A549 (cell line): Measurements from ENCODE around the gene PDE8B. TPM values are rescaled to one million over a fixed set of nuclear protein-coding genes. Genes with fewer than 3 reads are reported as not detected.

Source experiments
- ATAC-seq, 2 experiments: fragments of 200-7000 bp in 1 of 2; fragments of >200 bp in 1 of 2; cut with Nextera tagmentation in 1 of 2; cut with Tn5 transposase in 1 of 2; 3 replicates each; pipeline versions ENCODE4 v1.8.0 to v1.9.1; 2018 to 2020; ENCODE audit warnings: mild to moderate bottlenecking in 1 of 2, moderate library complexity in 1 of 2
- CTCF ChIA-PET: fragments of 300-600 bp; sonication (Branson Sonifier 250); formaldehyde crosslinking; extraction: SDS; loops from one replicate; lab custom pipeline; 2021; ENCODE audit warnings: antibody characterized with exemption, inconsistent platforms; lab: Yijun Ruan, JAX
- POLR2A ChIA-PET: fragments of 350-600 bp; formaldehyde crosslinking; extraction: SDS; loops from one replicate; lab custom pipeline; 2021; ENCODE audit warnings: antibody characterized with exemption, inconsistent platforms; lab: Yijun Ruan, JAX
- DNase-seq, 2 experiments: peaks; one replicate each; pipeline versions ENCODE4 v3.0.0 to v3.0.0-alpha.2; 2011 to 2016; ENCODE audit warnings: low read depth in 1 of 2, low spot score in 1 of 2
- FAIRE-seq: peaks from 2 replicates; lab custom pipeline; 2011; peaks lifted over from hg19 to GRCh38; lab: Jason Lieb, UNC
- H3K27ac ChIP-seq, 2 experiments: fragments of >200 bp; sonication (Bioruptor Twin); formaldehyde crosslinking; 3 replicates each; pipeline ENCODE4 v1.5.1; 2016 to 2017
- H3K4me1 ChIP-seq: fragments of >200 bp; sonication (Bioruptor Twin); formaldehyde crosslinking; 3 replicates; pipeline ENCODE4 v1.6.1; 2016
- H3K4me2 ChIP-seq: fragments of >200 bp; sonication (Bioruptor Twin); formaldehyde crosslinking; 3 replicates; pipeline ENCODE4 v1.6.1; 2016
- H3K4me3 ChIP-seq: fragments of >200 bp; sonication (Bioruptor Twin); formaldehyde crosslinking; 3 replicates; pipeline ENCODE4 v1.5.1; 2016
- H3K9me3 ChIP-seq: fragments of >200 bp; sonication (Bioruptor Twin); formaldehyde crosslinking; 3 replicates; pipeline ENCODE4 v1.6.1; 2016
- BHLHE40 ChIP-seq: IDR thresholded peaks from 2 replicates; pipeline ENCODE4 v1.6.1; 2012; ENCODE audit warnings: low read depth, low read length, inconsistent platforms
- CBX2 ChIP-seq: fragments of 200-600 bp; sonication (generic); IDR thresholded peaks from 2 replicates; pipeline ENCODE4 v1.6.1; 2016; ENCODE audit warnings: low read depth, mild to moderate bottlenecking, borderline replicate concordance
- CTCF ChIP-seq: fragments of >200 bp; sonication (Bioruptor Twin); formaldehyde crosslinking; IDR thresholded peaks from 3 replicates; pipeline ENCODE4 v1.5.1; 2016
- EHF ChIP-seq: fragments of 250-450 bp; sonication (Bioruptor Pico); IDR thresholded peaks from 2 replicates; pipeline ENCODE4 v1.5.0; 2020; ENCODE audit warnings: mild to moderate bottlenecking
- EHMT2 ChIP-seq: fragments of 200-600 bp; sonication (generic); IDR thresholded peaks from 2 replicates; pipeline ENCODE4 v1.6.1; 2016; ENCODE audit warnings: antibody characterized with exemption, low read depth, mild to moderate bottlenecking, moderate library complexity
- EP300 ChIP-seq, 2 experiments: fragments of >200 bp; sonication (Bioruptor Twin); formaldehyde crosslinking; IDR thresholded peaks; 2 replicates in 1 of 2; 3 replicates in 1 of 2; pipeline ENCODE4 v1.6.1; 2016 to 2017
- ESRRA ChIP-seq: fragments of 150-350 bp; IDR thresholded peaks from 2 replicates; pipeline ENCODE4 v1.6.1; 2014; ENCODE audit warnings: mild to moderate bottlenecking, low read length, borderline replicate concordance
- FOSL2 ChIP-seq, 2 experiments: fragments of 450-650 bp in 1 of 2; fragments of >200 bp in 1 of 2; sonication (Bioruptor Twin) in 1 of 2; formaldehyde crosslinking; IDR thresholded peaks; 2 replicates each; pipeline versions ENCODE4 v1.5.0 to v1.6.1; 2016 to 2020; ENCODE audit warnings: mild to moderate bottlenecking in 1 of 2, moderate library complexity in 1 of 2
- GATA3 ChIP-seq: IDR thresholded peaks from 2 replicates; pipeline ENCODE4 v1.6.1; 2012; ENCODE audit warnings: borderline replicate concordance
- HES2 ChIP-seq: fragments of >200 bp; sonication (Bioruptor Twin); formaldehyde crosslinking; IDR thresholded peaks from 2 replicates; pipeline ENCODE4 v1.6.1; 2016
- HEYL ChIP-seq: fragments of 250-450 bp; sonication (Bioruptor Pico); IDR thresholded peaks from 2 replicates; pipeline ENCODE4 v1.8.0; 2021; ENCODE audit warnings: mild to moderate bottlenecking, moderate library complexity
- HMGXB4 ChIP-seq: fragments of 250-450 bp; sonication (Bioruptor Pico); IDR thresholded peaks from 2 replicates; pipeline ENCODE4 v1.5.0; 2021; ENCODE audit warnings: mild to moderate bottlenecking, moderate library complexity, borderline replicate concordance
- HOXB5 ChIP-seq: fragments of 250-450 bp; sonication (Bioruptor Pico); IDR thresholded peaks from 2 replicates; pipeline ENCODE4 v1.5.0; 2020; ENCODE audit warnings: mild to moderate bottlenecking, moderate library complexity
- MAFK ChIP-seq: fragments of 450-650 bp; IDR thresholded peaks from 2 replicates; pipeline ENCODE4 v1.6.1; 2014; ENCODE audit not compliant: partially characterized antibody
- MYC ChIP-seq: IDR thresholded peaks from 2 replicates; pipeline ENCODE4 v1.6.1; 2012; ENCODE audit warnings: mild to moderate bottlenecking, inconsistent platforms, low read length, improper control_type of control experiment, borderline replicate concordance
- NR3C1 ChIP-seq: fragments of >200 bp; sonication (Bioruptor Twin); formaldehyde crosslinking; IDR thresholded peaks from 3 replicates; pipeline ENCODE4 v1.6.1; 2017
- POLR2AphosphoS2 ChIP-seq: conservative IDR thresholded peaks from 2 replicates; pipeline ENCODE4 v1.6.1; 2012; ENCODE audit warnings: low read length, improper control_type of control experiment, inconsistent platforms
- RAD21 ChIP-seq, 2 experiments: fragments of >200 bp in 1 of 2; sonication (Bioruptor Twin) in 1 of 2; formaldehyde crosslinking in 1 of 2; IDR thresholded peaks in 1 of 2; conservative IDR thresholded peaks in 1 of 2; 2 replicates in 1 of 2; 3 replicates in 1 of 2; pipeline ENCODE4 v1.6.1; 2012 to 2018; ENCODE audit warnings: inconsistent platforms in 1 of 2
- RARB ChIP-seq: fragments of 250-450 bp; sonication (Bioruptor Pico); IDR thresholded peaks from 2 replicates; pipeline ENCODE4 v1.8.0; 2021; ENCODE audit warnings: mild to moderate bottlenecking, moderate library complexity
- SMC3 ChIP-seq: fragments of >200 bp; sonication (Bioruptor Twin); formaldehyde crosslinking; IDR thresholded peaks from 3 replicates; pipeline ENCODE4 v1.6.1; 2018; ENCODE audit warnings: inconsistent platforms
- SREBF2 ChIP-seq: fragments of 450-650 bp; IDR thresholded peaks from 2 replicates; pipeline ENCODE4 v1.6.1; 2014; ENCODE audit warnings: mild to moderate bottlenecking, moderate library complexity
- USF2 ChIP-seq: fragments of 450-650 bp; IDR thresholded peaks from 2 replicates; pipeline ENCODE4 v1.6.1; 2014; ENCODE audit warnings: antibody characterized with exemption
- ZC3H11A ChIP-seq: fragments of 450-650 bp; IDR thresholded peaks from 2 replicates; pipeline ENCODE4 v1.6.1; 2014; ENCODE audit warnings: antibody characterized with exemption, mild to moderate bottlenecking
- ZFP36 ChIP-seq: fragments of 450-650 bp; IDR thresholded peaks from 2 replicates; pipeline ENCODE4 v1.6.1; 2014; ENCODE audit warnings: borderline replicate concordance; ENCODE audit not compliant: partially characterized antibody
- ZSCAN20 ChIP-seq: fragments of 250-450 bp; sonication (Bioruptor Pico); IDR thresholded peaks from 2 replicates; pipeline ENCODE4 v1.8.0; 2022; ENCODE audit warnings: mild to moderate bottlenecking, moderate library complexity
- WGBS: methylation state at CpG from one replicate; pipeline ENCODE4 v1.1.6; 2017; ENCODE audit errors: missing lambda C conversion rate; 5-methylcytosine and 5-hydroxymethylcytosine counted together
- polyA plus RNA-seq, 4 experiments: library from polyadenylated mRNA; depleted of rRNA in 3 of 4; stranded (reverse); fragments of >200 nt; fragmentation: RNase III in 1 of 4; extraction: RNeasy Plus Mini Kit Qiagen cat#74134 plus additional on column Dnase treatment in 1 of 4; gene quantifications; 2 replicates in 3 of 4; 3 replicates in 1 of 4; pipeline ENCODE4 v1.2.3, GENCODE V29; 2011 to 2017
- TF ChIP-seq, protein P1 (sequence below): IDR thresholded peaks from 2 replicates; pipeline ENCODE4 v1.6.1; 2012

The PDE8B gene
- polyA plus RNA-seq, 2 of the 4 experiments (the other 2 are of a cell fraction) = 2.0 to 4.0 TPM

- WGBS = 92% methylated on average over 10 of the region's 10 CpGs
- no peak for ATAC-seq
- DNase-seq = no peak
- Histone ChIP-seq H3K4me2 (peak overlapping the region; percentile 89), H3K4me1 (peaks cover 10% of the 10 kb centered on the region; the same call in 1 of the 3 replicates), H3K9me3 (no peaks in the 10 kb centered on the region), H3K4me3 (no peak overlapping the region; the same call in 2 of the 3 replicates), H3K27ac (no peak overlapping the region)
- no peak for FAIRE-seq
- POLR2A ChIA-PET = no interaction called here
- TF ChIP-seq SREBF2 = no peak
- no peak for TF ChIP-seq ZFP36
- no peak for TF ChIP-seq EP300 (IDR thresholded peaks at IDR 0.05)
- TF ChIP-seq CBX2 = no peak
- TF ChIP-seq ESRRA = no peak
- TF ChIP-seq HMGXB4 (CRISPR knock-in tag) = no peak
- no peak for TF ChIP-seq EHF (CRISPR knock-in tag)
- no peak for TF ChIP-seq USF2
- TF ChIP-seq HOXB5 = no peak
- TF ChIP-seq HES2 = no peak
- TF ChIP-seq MAFK = no peak
- no peak for TF ChIP-seq SMC3
- no peak for TF ChIP-seq RAD21 (conservative IDR thresholded peaks at IDR 0.05 in 1 of 2, IDR thresholded peaks at IDR 0.05 in 1 of 2)
- CTCF ChIA-PET = interaction anchor here (1.0 to 2.1 kb wide), 2 partner anchors 12 to 281 kb away, joined by 3 to 5 read pairs; no protein-coding TSS in a partner anchor
These were observed 1.2 kb downstream of the PDE8B start for GRCh38 chr5:77211691-77212047.

- 36% methylated on average over 1 of the region's 1 CpG for WGBS
These were observed 3.1 kb downstream of the PDE8B start for GRCh38 chr5:77213601-77214000.

More at GRCh38 chr5:77213601-77214000, 3.1 kb downstream of the PDE8B start:
- H3K4me3 ChIP-seq = no peak overlapping the region
- ATAC-seq (no peak), FAIRE-seq (no peak), DNase-seq (no peak)
- CTCF ChIA-PET = interaction anchor here (1.3 kb wide), 1 partner anchor 17 kb away, joined by 3 read pairs; no protein-coding TSS in a partner anchor
- no peak overlapping the region for H3K4me2 ChIP-seq
- H3K4me1 ChIP-seq = peaks cover 15% of the 10 kb centered on the region; the same call in 1 of the 3 replicates
- TF ChIP-seq, protein P1, sequence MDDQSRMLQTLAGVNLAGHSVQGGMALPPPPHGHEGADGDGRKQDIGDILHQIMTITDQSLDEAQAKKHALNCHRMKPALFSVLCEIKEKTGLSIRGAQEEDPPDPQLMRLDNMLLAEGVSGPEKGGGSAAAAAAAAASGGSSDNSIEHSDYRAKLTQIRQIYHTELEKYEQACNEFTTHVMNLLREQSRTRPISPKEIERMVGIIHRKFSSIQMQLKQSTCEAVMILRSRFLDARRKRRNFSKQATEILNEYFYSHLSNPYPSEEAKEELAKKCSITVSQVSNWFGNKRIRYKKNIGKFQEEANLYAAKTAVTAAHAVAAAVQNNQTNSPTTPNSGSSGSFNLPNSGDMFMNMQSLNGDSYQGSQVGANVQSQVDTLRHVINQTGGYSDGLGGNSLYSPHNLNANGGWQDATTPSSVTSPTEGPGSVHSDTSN = no peak
- no peak for TF ChIP-seq BHLHE40
- no peak for TF ChIP-seq CBX2
- no peak for TF ChIP-seq MYC
- no peak for TF ChIP-seq EHMT2
- no peak for TF ChIP-seq CTCF
- no peak for TF ChIP-seq ZC3H11A
- no peak for TF ChIP-seq NR3C1
- no peak for TF ChIP-seq POLR2AphosphoS2
- TF ChIP-seq HES2 = no peak
- no peak for TF ChIP-seq FOSL2 (IDR thresholded peaks at IDR 0.05)
- TF ChIP-seq FOSL2 (CRISPR knock-in tag; IDR thresholded peaks at IDR 0.05) = no peak
- TF ChIP-seq HEYL = no peak
- no peak for TF ChIP-seq ZSCAN20 (CRISPR knock-in tag)
- no peak for TF ChIP-seq GATA3
- TF ChIP-seq HOXB5 = no peak
- no peak for TF ChIP-seq RARB
- no peak for TF ChIP-seq EP300 (IDR thresholded peaks at IDR 0.05)
- no peak for TF ChIP-seq SREBF2
- TF ChIP-seq, all 56 proteins: peak for 0
- POLR2A ChIA-PET = no interaction called here
- no peaks in the 10 kb centered on the region for H3K9me3 ChIP-seq
- no peak overlapping the region for H3K27ac ChIP-seq
